B cell (primary cell): Measurements from ENCODE around the gene VRK2. TPM values are rescaled to one million over a fixed set of nuclear protein-coding genes. Genes with fewer than 3 reads are reported as not detected.
"Not testable (repeated sequence)": the region's sequence is repeated elsewhere in the genome, so short reads cannot be mapped to it uniquely, and the experiment has no call there.

Experiments
- ATAC-seq: fragments of 200-7000 bp; cut with Tn5 transposase; one replicate; pipeline ENCODE4 v1.10.0; 2021; ENCODE audit warnings: low read depth, mild to moderate bottlenecking, moderate number of reproducible peaks, moderate library complexity
- CTCF ChIA-PET: fragments of 350-600 bp; sonication (Branson Sonifier 250); formaldehyde crosslinking; loops from one replicate; lab custom pipeline; 2021; ENCODE audit warnings: antibody characterized with exemption, inconsistent platforms; lab: Charles Lee
- POLR2A ChIA-PET: fragments of 350-600 bp; sonication (Branson Sonifier 250); formaldehyde crosslinking; loops from one replicate; lab custom pipeline; 2021; ENCODE audit warnings: antibody characterized with exemption; lab: Charles Lee
- DNase-seq: peaks from one replicate; pipeline ENCODE4 v3.0.0; 2013
- H2AFZ ChIP-seq: 2 replicates; pipeline ENCODE4 v1.6.1; 2012; ENCODE audit warnings: mild to moderate bottlenecking, low read depth, low read length; ENCODE audit not compliant: insufficient read depth, poor library complexity, severe bottlenecking
- H3K27ac ChIP-seq, 2 donors: 1 replicate in 1 of 2; 2 replicates in 1 of 2; pipeline ENCODE4 v1.5.1; 2012 to 2013; ENCODE audit warnings: low read length in 2 of 2, mild to moderate bottlenecking in 2 of 2, moderate library complexity in 1 of 2
- H3K27me3 ChIP-seq, 4 experiments: fragments of 200-600 bp in 1 of 4; sonication (generic) in 1 of 4; replicated peaks in 1 of 4; 1 replicate in 2 of 4; 2 replicates in 2 of 4; pipeline versions ENCODE4 v1.6.1 to v1.7.0; 2013 to 2016; ENCODE audit warnings: low read length in 3 of 4, mild to moderate bottlenecking in 2 of 4, mixed read lengths in 1 of 4, moderate library complexity in 1 of 4; ENCODE audit not compliant: insufficient read depth in 4 of 4, control insufficient read depth in 3 of 4; ENCODE audit errors: control extremely low read depth in 1 of 4
- H3K36me3 ChIP-seq, 2 experiments: replicated peaks in 1 of 2; 1 replicate in 1 of 2; 2 replicates in 1 of 2; pipeline versions ENCODE4 v1.6.1 to v1.7.1; 2013; ENCODE audit warnings: low read length in 1 of 2; ENCODE audit not compliant: insufficient read depth in 2 of 2, control insufficient read depth in 1 of 2; ENCODE audit errors: control extremely low read depth in 1 of 2, extremely low read depth in 1 of 2
- H3K4me1 ChIP-seq, 2 donors: fragments of 200-600 bp in 1 of 2; sonication (generic) in 1 of 2; 1 replicate in 1 of 2; 2 replicates in 1 of 2; pipeline versions ENCODE4 v1.5.1 to v1.6.1; 2013 to 2017; ENCODE audit warnings: low read length in 2 of 2; ENCODE audit not compliant: control insufficient read depth in 2 of 2, insufficient read depth in 2 of 2
- H3K4me2 ChIP-seq: replicated peaks from 2 replicates; pipeline ENCODE3; 2012; ENCODE audit warnings: mild to moderate bottlenecking, low read depth, low read length; ENCODE audit not compliant: poor library complexity, severe bottlenecking
- H3K4me3 ChIP-seq, 5 experiments: fragments of 200-600 bp in 1 of 5; sonication (generic) in 1 of 5; 1 replicate in 3 of 5; 2 replicates in 2 of 5; pipeline versions ENCODE4 v1.5.1 to v1.7.0; 2011 to 2016; ENCODE audit warnings: low read length in 4 of 5, mild to moderate bottlenecking in 4 of 5, low read depth in 2 of 5, control low read depth in 1 of 5, moderate library complexity in 1 of 5; ENCODE audit not compliant: insufficient read depth in 1 of 5; ENCODE audit errors: control extremely low read depth in 1 of 5, extremely low read depth in 1 of 5
- H3K79me2 ChIP-seq: fragments of 200-600 bp; sonication (generic); one replicate; pipeline ENCODE4 v1.6.0; 2016; ENCODE audit warnings: low read length; ENCODE audit not compliant: control insufficient read depth, insufficient read depth
- H3K9ac ChIP-seq: fragments of 200-600 bp; sonication (generic); 2 replicates; pipeline ENCODE4 v1.6.1; 2017; ENCODE audit warnings: mild to moderate bottlenecking, low read length, moderate library complexity
- H3K9me3 ChIP-seq, 3 donors: one replicate each; pipeline versions ENCODE4 v1.6.1 to v1.7.1; 2013; ENCODE audit warnings: low read length in 2 of 3; ENCODE audit not compliant: control insufficient read depth in 2 of 3, insufficient read depth in 1 of 3; ENCODE audit errors: control extremely low read depth in 1 of 3
- H4K20me1 ChIP-seq: 2 replicates; pipeline ENCODE4 v1.6.0; 2012; ENCODE audit warnings: mild to moderate bottlenecking, low read length; ENCODE audit not compliant: insufficient read depth, control insufficient read depth, poor library complexity, severe bottlenecking
- H3K27ac Mint-ChIP-seq: one replicate; pipeline ENCODE4 v1.8.0; 2021; ENCODE audit warnings: mixed read lengths
- H3K27me3 Mint-ChIP-seq: one replicate; pipeline ENCODE4 v1.8.0; 2021; ENCODE audit warnings: mixed read lengths
- H3K4me1 Mint-ChIP-seq: one replicate; pipeline ENCODE4 v1.8.0; 2021; ENCODE audit warnings: mixed read lengths
- H3K4me3 Mint-ChIP-seq: one replicate; pipeline ENCODE4 v1.8.0; 2021; ENCODE audit warnings: mixed read lengths
- H3K9me3 Mint-ChIP-seq: one replicate; pipeline ENCODE4 v1.8.0; 2022; ENCODE audit warnings: mixed read lengths; ENCODE audit not compliant: insufficient read depth
- CTCF ChIP-seq: fragments of 200-600 bp; IDR thresholded peaks from one replicate; pipeline ENCODE4 v1.8.0; 2022; ENCODE audit warnings: antibody characterized with exemption, mild to moderate bottlenecking
- EZH2 ChIP-seq: IDR thresholded peaks from 2 replicates; pipeline ENCODE4 v1.6.1; 2012; ENCODE audit warnings: borderline replicate concordance, low read depth, mild to moderate bottlenecking, moderate library complexity, low read length; ENCODE audit not compliant: insufficient read depth, poor library complexity, severe bottlenecking
- WGBS: methylation state at CpG from one replicate; pipeline ENCODE4 v1.1.5; 2013; ENCODE audit warnings: missing lambda C conversion rate; ENCODE audit not compliant: insufficient coverage; 5-methylcytosine and 5-hydroxymethylcytosine counted together
- intact Hi-C: fragments of 100-400 bp; cut with micrococcal nuclease; formaldehyde crosslinking; loops from one replicate; pipeline ENCODE4 v1.10.0; 2022
- polyA plus RNA-seq: library from polyadenylated mRNA; depleted of rRNA; stranded (reverse); fragments of >200 nt; gene quantifications from 2 replicates; pipeline ENCODE4 v1.2.3, GENCODE V29; 2012
- total RNA-seq, 2 donors: library from RNA; stranded (reverse); fragments of 120-200 nt in 1 of 2; gene quantifications; 1 replicate in 1 of 2; 2 replicates in 1 of 2; pipeline versions ENCODE4 v1.2.3 to v1.2.4, GENCODE V29; 2013 to 2022

VRK2 gene
- total and polyA plus RNA-seq, 2 donors (not counting 1 experiment from before 2014, with no cell fraction given), result 10.2 to 35.5 TPM

DNA sequence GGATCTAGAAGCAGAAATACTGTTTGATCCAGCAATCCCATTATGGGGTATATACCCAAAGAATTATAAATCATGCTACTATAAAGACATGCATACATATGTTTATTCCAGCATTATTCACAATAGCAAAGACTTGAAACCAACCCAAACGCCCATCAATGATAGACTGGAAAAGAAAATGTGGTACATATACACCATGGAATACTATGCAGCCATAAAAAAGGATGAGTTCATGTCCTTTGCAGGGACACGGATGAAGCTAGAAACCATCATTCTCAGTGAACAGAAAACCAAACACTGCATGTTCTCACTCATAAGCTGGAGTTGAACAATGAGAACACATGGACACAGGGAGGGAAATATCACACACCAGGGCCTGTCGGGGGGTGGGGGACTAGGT is 133.6 kb downstream of the VRK2 start:
- H3K4me1 Mint-ChIP-seq, H3K27me3 ChIP-seq, H2AFZ ChIP-seq, CTCF ChIA-PET, H3K27ac ChIP-seq, intact Hi-C loops, H3K9me3 ChIP-seq, H3K27ac Mint-ChIP-seq, H3K9me3 Mint-ChIP-seq, H3K36me3 ChIP-seq, H4K20me1 ChIP-seq, H3K4me2 ChIP-seq, H3K79me2 ChIP-seq, H3K9ac ChIP-seq, POLR2A ChIA-PET, ATAC-seq, H3K4me3 ChIP-seq, H3K27me3 Mint-ChIP-seq, DNase-seq, H3K4me1 ChIP-seq, H3K4me3 Mint-ChIP-seq: not testable (repeated sequence)
- no CpG with 5 or more reads among the region's 3 CpGs for WGBS

- ChIA-PET POLR2A (no interaction called here), CTCF (no interaction called here)
- Mint-ChIP-seq H3K9me3 (peaks cover 5% of the 10 kb centered on the region), H3K27ac (no peak overlapping the region), H3K27me3 (no peaks in the 10 kb centered on the region), H3K4me1 (no peaks in the 10 kb centered on the region), H3K4me3 (no peak overlapping the region)
- intact Hi-C loops, result no loop called here
- DNase-seq (no peak), ATAC-seq (no peak)
- no peaks in the 10 kb centered on the region for H3K4me1 ChIP-seq
- no peak overlapping the region for H3K27ac ChIP-seq
- H2AFZ ChIP-seq, result no peak overlapping the region
- no peak overlapping the region for H3K9ac ChIP-seq
- no peak for TF ChIP-seq CTCF
- TF ChIP-seq EZH2, result no peak
- H3K4me3 ChIP-seq, result no peak overlapping the region
- no CpG with 5 or more reads among the region's 5 CpGs for WGBS
- H4K20me1 ChIP-seq, result no peaks in the 10 kb centered on the region
- H3K9me3 ChIP-seq, result no peaks in the 10 kb centered on the region
- no peaks in the 10 kb centered on the region for H3K27me3 ChIP-seq
- no peaks in the 10 kb centered on the region for H3K36me3 ChIP-seq
- H3K79me2 ChIP-seq, result no peaks in the 10 kb centered on the region
- H3K4me2 ChIP-seq, result no peak overlapping the region
Measured at GRCh38 chr2:58180635-58181034, 134.0 kb downstream of the VRK2 start.
